ENCODE results near the gene TUBB8.
"Not testable (repeated sequence)": the region's sequence is repeated elsewhere in the genome, so short reads cannot be mapped to it uniquely, and the experiment has no call there.

The TUBB8 gene

GRCh38 chr10:48996-49395, at the start of gene TUBB8:
TSS of gene TUBB8 (minus strand) at chr10:49296. CDS start at chr10:49238, 58 bp downstream.
- no peak for DNase-seq

- no peak for DNase-seq
Measured at GRCh38 chr10:96466-96865, 47.4 kb upstream of the TUBB8 start.

- no peak for DNase-seq
Measured at GRCh38 chr10:95356-96115, 46.4 kb upstream of the TUBB8 start.

DNA sequence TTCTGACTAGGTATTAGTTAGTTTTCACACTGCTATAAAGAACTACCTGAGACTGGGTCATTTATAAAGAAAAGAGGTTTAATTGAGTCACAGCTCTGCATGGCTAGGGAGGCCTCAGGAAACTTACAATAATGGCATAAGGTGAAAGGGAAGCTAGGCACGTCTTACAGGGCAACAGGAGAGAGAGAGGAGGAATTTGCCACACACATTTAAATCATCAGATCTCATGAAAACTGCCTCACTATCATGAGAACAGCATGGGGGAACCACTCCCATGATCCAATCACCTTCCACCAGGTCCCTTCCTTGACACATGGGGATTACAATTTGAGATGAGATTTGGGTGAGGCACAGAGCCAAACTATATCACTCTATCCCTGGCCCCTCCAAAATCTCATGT, 45.5 kb upstream of the TUBB8 start:
- DNase-seq, result no peak

DNA sequence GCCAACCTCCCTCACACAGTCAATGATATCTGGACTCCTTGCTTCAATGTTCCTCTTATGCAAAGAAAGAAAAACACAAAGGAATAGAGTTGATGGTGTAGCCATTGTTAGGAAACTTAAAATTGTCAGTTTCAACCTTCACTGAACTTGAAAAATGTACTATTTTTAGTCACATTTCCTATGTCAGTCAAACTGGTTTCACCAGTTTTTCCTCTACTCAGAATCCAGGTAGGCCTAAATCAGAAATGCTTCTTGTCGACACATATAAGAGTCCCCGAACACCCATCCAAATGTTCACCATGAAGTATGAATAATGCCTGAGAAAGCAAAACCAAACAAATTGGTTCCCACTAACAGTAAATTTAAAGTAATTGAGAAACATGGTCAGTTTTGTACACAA, 43.8 kb upstream of the TUBB8 start:
- DNase-seq, result no peak

GRCh38 chr10:92153-92552, 43.1 kb upstream of the TUBB8 start:
- DNase-seq, result no peak

DNA sequence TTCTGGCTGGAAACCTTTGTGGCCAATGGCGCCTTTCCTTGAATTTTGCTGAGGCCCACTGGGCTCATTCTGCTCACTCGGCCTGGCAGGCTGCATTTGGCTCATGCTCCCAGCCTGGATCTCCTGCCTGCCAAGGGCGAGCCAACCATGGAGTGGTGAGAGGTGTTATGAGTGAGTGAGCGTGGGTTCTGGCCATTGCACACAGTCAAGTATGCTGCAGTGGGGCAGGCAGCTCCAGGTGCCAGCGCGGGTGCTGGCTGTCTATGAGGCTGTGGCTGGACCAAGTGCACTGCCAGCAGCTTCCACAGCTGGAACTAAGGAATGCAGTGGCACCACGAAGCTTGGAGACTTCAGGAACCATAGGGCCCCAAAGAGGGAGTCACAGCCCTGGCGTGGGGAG, 42.2 kb upstream of the TUBB8 start:
- no peak for DNase-seq

DNA sequence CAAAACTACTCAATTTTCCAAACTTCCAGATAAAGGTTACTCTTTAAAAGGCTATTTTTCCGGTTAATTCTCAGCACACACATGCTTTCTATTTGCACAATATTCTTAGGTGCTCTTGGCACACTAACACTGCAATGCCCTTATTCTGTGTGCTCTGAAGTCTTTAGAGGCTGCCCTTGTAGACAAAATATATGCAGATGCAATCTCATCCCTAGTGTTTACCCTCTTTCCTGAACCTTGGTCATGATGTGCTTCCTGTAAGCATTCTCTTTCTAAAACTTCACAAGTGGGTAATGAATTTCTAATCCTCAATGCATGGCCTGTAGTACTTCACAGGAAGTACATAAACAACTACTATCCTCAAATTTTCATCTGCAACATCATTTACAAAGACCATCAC, 41.1 kb upstream of the TUBB8 start:
- no peak for DNase-seq

GRCh38 chr10:89248-89647, 40.2 kb upstream of the TUBB8 start:
- DNase-seq, result no peak

- DNase-seq, result no peak
Measured at GRCh38 chr10:88253-88652, 39.2 kb upstream of the TUBB8 start.

GRCh38 chr10:87177-88080, 38.3 kb upstream of the TUBB8 start:
- DNase-seq, result no peak

- DNase-seq, result no peak
Measured at GRCh38 chr10:86031-86430, 36.9 kb upstream of the TUBB8 start.

- no peak for DNase-seq
Measured at GRCh38 chr10:85044-85443, 35.9 kb upstream of the TUBB8 start.

DNA sequence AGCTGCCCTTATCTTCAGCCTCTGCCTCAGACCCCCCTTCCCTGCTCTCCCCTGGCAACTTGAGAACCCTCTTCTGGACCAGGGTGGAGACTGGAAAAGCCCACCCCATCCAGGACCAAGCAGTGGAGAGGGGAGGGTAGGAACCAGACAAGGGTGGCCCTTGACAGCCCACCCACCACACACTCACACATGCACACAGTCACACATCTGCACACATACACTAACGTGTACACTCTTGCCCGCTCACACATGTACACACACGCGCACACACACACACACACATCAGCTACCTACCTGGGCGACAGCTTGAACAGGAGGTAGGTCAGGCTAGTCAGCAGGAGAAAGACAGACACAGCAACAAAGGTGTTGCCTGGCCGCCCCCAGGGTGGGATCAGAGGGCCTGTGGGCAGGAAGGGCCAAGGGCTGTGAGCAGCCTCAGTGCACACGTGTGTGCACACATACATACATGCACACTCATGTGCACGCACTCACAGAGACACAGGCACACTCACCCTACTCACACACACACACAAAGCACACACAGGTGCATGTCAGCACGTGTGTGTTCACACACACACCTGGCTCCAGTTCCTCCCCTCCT, 34.9 kb upstream of the TUBB8 start:
- DNase-seq, result no peak

DNA sequence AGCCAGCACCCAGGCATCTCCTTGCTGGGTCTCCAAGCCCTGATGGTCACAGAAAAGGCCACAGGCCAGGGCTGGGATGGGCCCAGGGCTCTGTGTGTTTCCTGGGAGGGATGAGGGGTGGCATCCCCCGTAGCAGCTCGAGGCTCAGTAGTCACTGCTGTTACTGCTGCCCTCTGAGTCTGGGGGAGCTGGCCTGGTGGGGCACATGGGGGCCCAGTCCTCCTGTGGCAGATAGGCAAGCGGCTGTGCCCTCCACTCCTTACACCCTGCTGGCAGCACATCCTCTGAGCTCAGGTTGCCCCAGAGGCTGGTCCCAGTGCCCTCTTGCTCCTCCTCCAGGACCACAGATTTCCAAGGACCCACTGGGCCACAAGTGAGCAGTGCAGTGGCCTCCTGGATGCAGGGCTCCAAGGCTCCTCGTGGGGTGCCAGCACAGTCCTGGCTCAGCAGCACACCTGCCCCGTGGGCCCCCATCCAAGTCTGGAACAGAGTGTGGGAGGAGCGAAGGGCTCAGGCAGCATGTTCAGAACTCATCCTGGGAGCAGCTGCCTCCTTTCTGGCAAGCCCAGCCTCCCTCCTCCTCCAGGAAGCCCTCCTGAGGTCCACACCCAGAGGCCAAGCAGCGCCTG, 31.5 kb upstream of the TUBB8 start:
- DNase-seq, result no peak

DNA sequence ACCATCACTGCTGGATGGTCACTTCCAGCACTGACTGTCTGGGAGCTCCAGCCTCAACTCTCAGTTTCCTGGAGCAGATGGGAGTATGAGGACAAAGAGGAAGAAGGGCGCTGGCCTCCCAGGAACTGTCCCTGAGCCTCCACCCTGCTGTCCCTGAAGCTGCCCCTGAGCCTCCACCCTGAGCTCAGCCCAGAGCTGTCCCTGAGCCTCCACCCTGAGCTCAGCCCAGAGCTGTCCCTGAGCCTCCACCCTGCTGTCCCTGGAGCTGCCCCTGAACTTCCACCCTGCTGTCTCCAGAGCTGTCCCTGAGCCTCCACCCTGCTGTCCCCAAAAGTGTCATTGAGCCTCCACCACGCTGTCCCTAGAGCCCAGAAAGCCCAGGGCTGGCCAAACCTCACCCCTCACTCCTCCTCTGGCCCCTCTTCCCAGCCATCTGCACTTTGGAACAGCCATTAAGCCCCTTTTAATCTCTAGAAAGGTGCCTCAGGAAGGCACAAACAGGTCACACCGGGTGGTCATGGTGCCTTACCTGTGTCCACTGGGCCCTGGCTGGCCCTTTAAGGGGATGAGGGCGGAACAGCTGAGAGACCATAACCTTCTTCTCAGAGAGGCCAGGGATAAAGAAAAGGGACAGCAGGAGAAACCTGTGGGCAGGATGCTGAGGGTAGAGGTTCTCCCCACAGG, 30.6 kb upstream of the TUBB8 start:
- no peak for DNase-seq

- DNase-seq, result no peak
Measured at GRCh38 chr10:78556-78955, 29.5 kb upstream of the TUBB8 start.

DNA sequence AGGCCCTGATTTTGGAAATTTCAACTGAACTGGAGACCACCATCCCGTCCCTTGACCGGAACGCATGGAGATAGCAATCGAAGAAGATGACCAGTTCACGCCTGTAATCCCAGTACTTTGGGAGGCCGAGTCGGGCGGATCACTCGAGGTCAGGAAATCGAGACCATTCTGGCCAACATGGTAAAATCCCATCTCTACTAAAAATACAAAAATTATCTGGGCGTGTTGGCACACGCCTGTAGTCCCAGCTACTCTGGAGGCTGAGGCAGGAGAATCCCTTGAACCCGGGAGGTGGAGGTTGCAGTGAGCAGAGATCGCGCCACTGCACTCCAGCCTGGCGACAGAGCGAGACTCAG, 25.1 kb upstream of the TUBB8 start:
- not testable (repeated sequence) for DNase-seq

DNA sequence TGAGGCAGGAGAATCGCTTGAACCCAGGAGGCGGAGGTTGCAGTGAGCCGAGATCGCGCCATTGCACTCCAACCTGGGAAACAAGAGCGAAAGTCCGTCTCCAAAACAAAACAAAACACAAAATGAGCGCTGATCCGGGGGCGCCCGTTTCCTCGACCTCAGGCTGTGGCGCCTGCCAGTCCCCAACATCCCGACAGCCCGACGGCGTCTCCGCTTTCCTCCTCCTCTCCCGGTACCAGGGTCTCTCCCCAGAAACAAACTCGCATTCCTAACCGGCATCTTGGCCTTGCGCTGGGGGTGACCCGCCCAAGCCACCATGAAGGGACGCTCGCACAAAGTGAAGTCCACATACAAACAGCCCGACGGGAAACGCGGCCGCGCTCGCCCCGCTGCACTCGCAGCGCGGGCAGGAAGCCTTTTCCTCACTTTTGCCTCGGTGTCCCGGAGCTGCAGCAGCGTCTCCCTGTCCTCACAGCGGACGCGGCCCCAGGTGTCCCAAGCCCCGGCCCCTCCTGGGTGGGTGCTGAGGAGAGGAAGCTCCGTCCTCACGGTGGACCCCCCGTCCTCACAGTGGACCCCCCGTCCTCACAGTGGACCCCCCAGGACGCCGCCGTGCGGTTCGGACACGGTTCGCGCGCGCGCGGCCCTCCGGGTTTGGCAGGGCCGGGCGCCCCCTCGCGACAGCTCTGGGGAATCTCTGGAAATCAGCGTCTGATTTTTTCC, 24.6 kb upstream of the TUBB8 start:
- peak; percentile 16 to 50 for DNase-seq

DNA sequence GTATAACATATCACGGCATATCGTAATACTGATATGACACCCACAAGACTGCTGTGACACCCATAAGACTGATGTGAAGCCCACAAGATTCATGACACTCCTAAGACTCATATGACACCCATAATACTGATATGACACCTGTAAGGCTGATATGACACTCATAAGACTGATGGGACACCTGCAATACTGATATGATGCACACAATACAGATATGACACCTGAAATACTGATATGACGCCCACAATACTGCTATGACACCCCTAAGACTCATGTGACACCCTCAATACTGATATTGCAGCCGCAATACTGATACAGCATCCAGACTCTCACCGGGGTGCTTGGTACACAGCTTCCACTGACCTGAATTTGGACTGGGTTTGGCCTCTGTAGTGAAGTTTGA, 19.1 kb upstream of the TUBB8 start:
- DNase-seq, result not testable (repeated sequence)

GRCh38 chr10:49926-50325, 830 bp upstream of the TUBB8 start:
- DNase-seq, result not testable (repeated sequence)

GRCh38 chr10:47864-48263, 1.2 kb downstream of the TUBB8 start:
- DNase-seq, result not testable (repeated sequence)

Data from stimulated activated CD4-positive, alpha-beta T cell treated with anti-CD3 and anti-CD28 coated beads, Interleukin-4, amount 100 ng/mL, for 4 hours (primary cell).